WTC11 (cell line): ENCODE data around the gene GABRB3. TPM values are rescaled to one million over a fixed set of nuclear protein-coding genes. Genes with fewer than 3 reads are reported as not detected.

Experiments used
- ATAC-seq: fragments of 200-7000 bp; cut with Tn5 transposase; 2 replicates; pipeline ENCODE4 v1.10.0; 2021; ENCODE audit warnings: mild to moderate bottlenecking, moderate library complexity
- CTCF ChIA-PET: fragments of 300-600 bp; sonication (Branson Sonifier 250); formaldehyde crosslinking; loops from one replicate; lab custom pipeline; 2021; ENCODE audit warnings: antibody characterized with exemption; lab: Charles Lee
- POLR2A ChIA-PET: fragments of 350-600 bp; sonication (Branson Sonifier 250); formaldehyde crosslinking; loops from one replicate; lab custom pipeline; 2021; ENCODE audit warnings: antibody characterized with exemption; lab: Charles Lee
- DNase-seq: peaks from one replicate; pipeline ENCODE4 v3.0.0; 2021; ENCODE audit warnings: low spot score
- H3K27ac Mint-ChIP-seq: 2 replicates; pipeline ENCODE4 v1.8.0; 2021; ENCODE audit warnings: mixed read lengths
- H3K27me3 Mint-ChIP-seq: 2 replicates; pipeline ENCODE4 v1.8.0; 2021; ENCODE audit warnings: low read depth, mild to moderate bottlenecking, moderate library complexity, mixed read lengths
- H3K36me3 Mint-ChIP-seq: 2 replicates; pipeline ENCODE4 v1.8.0; 2021; ENCODE audit warnings: mixed read lengths
- H3K4me1 Mint-ChIP-seq: 2 replicates; pipeline ENCODE4 v1.8.0; 2022; ENCODE audit warnings: mixed read lengths
- H3K4me3 Mint-ChIP-seq: 2 replicates; pipeline ENCODE4 v1.8.0; 2021; ENCODE audit warnings: mild to moderate bottlenecking, moderate library complexity, mixed read lengths
- H3K9me3 Mint-ChIP-seq: 2 replicates; pipeline ENCODE4 v1.8.0; 2021; ENCODE audit warnings: mixed read lengths
- ESRRA ChIP-seq: sonication (generic); formaldehyde crosslinking; IDR thresholded peaks from 2 replicates; pipeline ENCODE4 v1.8.1; 2022; ENCODE audit warnings: mild to moderate bottlenecking, missing genetic modification reagents, borderline replicate concordance
- ETV6 ChIP-seq: sonication (generic); formaldehyde crosslinking; IDR thresholded peaks from 2 replicates; pipeline ENCODE4 v1.8.1; 2022; ENCODE audit warnings: mild to moderate bottlenecking, missing genetic modification reagents
- GABPB1 ChIP-seq: sonication (generic); formaldehyde crosslinking; IDR thresholded peaks from 2 replicates; pipeline ENCODE4 v1.8.1; 2023; ENCODE audit warnings: mild to moderate bottlenecking, missing genetic modification reagents
- KAT7 ChIP-seq: sonication (generic); formaldehyde crosslinking; IDR thresholded peaks from 2 replicates; pipeline ENCODE4 v1.8.1; 2023; ENCODE audit warnings: missing genetic modification reagents, mild to moderate bottlenecking, borderline replicate concordance
- NR1H2 ChIP-seq: sonication (generic); formaldehyde crosslinking; IDR thresholded peaks from 2 replicates; pipeline ENCODE4 v1.9.0; 2021; ENCODE audit warnings: mild to moderate bottlenecking, moderate library complexity, missing genetic modification reagents
- TP53 ChIP-seq: sonication (generic); formaldehyde crosslinking; IDR thresholded peaks from 2 replicates; pipeline ENCODE4 v1.8.1; 2023; ENCODE audit warnings: mild to moderate bottlenecking, missing genetic modification reagents
- ZNF138 ChIP-seq: sonication (generic); formaldehyde crosslinking; conservative IDR thresholded peaks from 2 replicates; pipeline ENCODE4 v1.8.1; 2022; ENCODE audit warnings: mild to moderate bottlenecking, moderate library complexity, missing genetic modification reagents
- ZNF671 ChIP-seq: fragments of 250-450 bp; sonication (Bioruptor Pico); IDR thresholded peaks from 2 replicates; pipeline ENCODE4 v1.8.0; 2021; ENCODE audit warnings: mild to moderate bottlenecking
- total RNA-seq: library from RNA; stranded (reverse); gene quantifications from 3 replicates; pipeline ENCODE4 v1.2.3, GENCODE V29; 2021
- TF ChIP-seq, protein P1 (sequence below): sonication (generic); formaldehyde crosslinking; IDR thresholded peaks from 2 replicates; pipeline ENCODE4 v1.8.0; 2023; ENCODE audit warnings: mild to moderate bottlenecking, missing genetic modification reagents
- TF ChIP-seq, protein P2 (sequence below): fragments of 250-450 bp; sonication (Bioruptor Pico); IDR thresholded peaks from 2 replicates; pipeline ENCODE4 v1.8.0; 2021; ENCODE audit warnings: mild to moderate bottlenecking
- TF ChIP-seq, protein P3 (sequence below): sonication (generic); formaldehyde crosslinking; IDR thresholded peaks from 2 replicates; pipeline ENCODE4 v1.8.1; 2023; ENCODE audit warnings: mild to moderate bottlenecking, missing genetic modification reagents, moderate library complexity
- TF ChIP-seq, protein P4 (sequence below): sonication (generic); formaldehyde crosslinking; IDR thresholded peaks from 2 replicates; pipeline ENCODE4 v1.8.0; 2022; ENCODE audit warnings: mild to moderate bottlenecking, missing genetic modification reagents
- TF ChIP-seq, protein P5 (sequence below): sonication (generic); formaldehyde crosslinking; conservative IDR thresholded peaks from 2 replicates; pipeline ENCODE4 v1.8.1; 2023; ENCODE audit warnings: mild to moderate bottlenecking, low read depth, missing genetic modification reagents, moderate library complexity
- TF ChIP-seq, protein P6 (sequence below): sonication (generic); formaldehyde crosslinking; IDR thresholded peaks from 2 replicates; pipeline ENCODE4 v1.8.0; 2022; ENCODE audit warnings: missing genetic modification reagents

GABRB3 gene
- total RNA-seq, 1 experiment from 2014 or later, result 203 TPM

DNA sequence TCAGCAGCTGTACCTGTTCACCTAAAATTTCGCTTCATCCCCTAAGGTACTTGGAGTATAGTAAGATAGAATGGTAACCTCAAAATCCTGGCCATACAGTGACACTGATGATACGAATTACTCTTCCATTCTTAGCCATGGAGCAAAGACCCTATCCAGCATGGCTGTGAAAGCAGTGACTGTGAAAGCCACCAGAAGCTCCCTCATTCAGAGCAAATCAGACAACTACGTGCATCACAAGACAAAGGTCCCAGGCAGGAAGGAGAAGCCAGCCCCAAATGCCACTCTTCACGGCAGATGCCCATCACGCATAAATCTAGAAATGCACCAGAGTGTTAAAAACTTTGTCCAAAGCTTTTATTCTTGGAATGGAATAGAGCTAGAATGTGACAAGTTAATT, 99.4 kb downstream of the GABRB3 start (continued):
- no peak for TF ChIP-seq ESRRA (CRISPR knock-in tag)
- TF ChIP-seq GABPB1, result no peak
- no peak for TF ChIP-seq ZNF671 (CRISPR knock-in tag)
- TF ChIP-seq, protein P1, sequence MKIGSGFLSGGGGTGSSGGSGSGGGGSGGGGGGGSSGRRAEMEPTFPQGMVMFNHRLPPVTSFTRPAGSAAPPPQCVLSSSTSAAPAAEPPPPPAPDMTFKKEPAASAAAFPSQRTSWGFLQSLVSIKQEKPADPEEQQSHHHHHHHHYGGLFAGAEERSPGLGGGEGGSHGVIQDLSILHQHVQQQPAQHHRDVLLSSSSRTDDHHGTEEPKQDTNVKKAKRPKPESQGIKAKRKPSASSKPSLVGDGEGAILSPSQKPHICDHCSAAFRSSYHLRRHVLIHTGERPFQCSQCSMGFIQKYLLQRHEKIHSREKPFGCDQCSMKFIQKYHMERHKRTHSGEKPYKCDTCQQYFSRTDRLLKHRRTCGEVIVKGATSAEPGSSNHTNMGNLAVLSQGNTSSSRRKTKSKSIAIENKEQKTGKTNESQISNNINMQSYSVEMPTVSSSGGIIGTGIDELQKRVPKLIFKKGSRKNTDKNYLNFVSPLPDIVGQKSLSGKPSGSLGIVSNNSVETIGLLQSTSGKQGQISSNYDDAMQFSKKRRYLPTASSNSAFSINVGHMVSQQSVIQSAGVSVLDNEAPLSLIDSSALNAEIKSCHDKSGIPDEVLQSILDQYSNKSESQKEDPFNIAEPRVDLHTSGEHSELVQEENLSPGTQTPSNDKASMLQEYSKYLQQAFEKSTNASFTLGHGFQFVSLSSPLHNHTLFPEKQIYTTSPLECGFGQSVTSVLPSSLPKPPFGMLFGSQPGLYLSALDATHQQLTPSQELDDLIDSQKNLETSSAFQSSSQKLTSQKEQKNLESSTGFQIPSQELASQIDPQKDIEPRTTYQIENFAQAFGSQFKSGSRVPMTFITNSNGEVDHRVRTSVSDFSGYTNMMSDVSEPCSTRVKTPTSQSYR (CRISPR knock-in tag), result no peak
- TF ChIP-seq, protein P2, sequence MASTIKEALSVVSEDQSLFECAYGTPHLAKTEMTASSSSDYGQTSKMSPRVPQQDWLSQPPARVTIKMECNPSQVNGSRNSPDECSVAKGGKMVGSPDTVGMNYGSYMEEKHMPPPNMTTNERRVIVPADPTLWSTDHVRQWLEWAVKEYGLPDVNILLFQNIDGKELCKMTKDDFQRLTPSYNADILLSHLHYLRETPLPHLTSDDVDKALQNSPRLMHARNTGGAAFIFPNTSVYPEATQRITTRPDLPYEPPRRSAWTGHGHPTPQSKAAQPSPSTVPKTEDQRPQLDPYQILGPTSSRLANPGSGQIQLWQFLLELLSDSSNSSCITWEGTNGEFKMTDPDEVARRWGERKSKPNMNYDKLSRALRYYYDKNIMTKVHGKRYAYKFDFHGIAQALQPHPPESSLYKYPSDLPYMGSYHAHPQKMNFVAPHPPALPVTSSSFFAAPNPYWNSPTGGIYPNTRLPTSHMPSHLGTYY, result no peak
- TF ChIP-seq TP53 (CRISPR knock-in tag), result no peak
- TF ChIP-seq NR1H2 (CRISPR knock-in tag), result no peak

DNA sequence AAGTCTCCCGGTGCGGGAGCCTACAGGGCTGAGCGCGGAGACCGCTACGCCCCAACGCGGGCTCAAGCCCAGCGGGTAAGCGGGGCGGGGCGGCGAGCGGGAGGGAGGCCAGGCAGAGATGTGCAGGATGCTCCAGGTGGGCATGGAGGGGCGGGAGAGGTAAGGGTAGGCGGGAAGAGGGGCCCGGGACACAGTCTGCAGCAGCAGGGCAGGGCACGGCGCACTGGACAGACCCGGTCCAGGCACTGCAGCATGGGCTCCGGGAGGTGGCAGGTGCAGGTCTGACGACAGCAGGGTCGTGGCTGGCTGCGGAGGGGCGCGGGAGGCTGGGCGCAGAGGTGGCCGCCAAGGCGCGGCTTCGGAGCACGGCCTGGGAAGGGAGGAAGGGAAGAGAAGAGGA, 102.8 kb downstream of the GABRB3 start:
- H3K4me1 Mint-ChIP-seq, result peaks cover 80% of the 10 kb centered on the region

DNA sequence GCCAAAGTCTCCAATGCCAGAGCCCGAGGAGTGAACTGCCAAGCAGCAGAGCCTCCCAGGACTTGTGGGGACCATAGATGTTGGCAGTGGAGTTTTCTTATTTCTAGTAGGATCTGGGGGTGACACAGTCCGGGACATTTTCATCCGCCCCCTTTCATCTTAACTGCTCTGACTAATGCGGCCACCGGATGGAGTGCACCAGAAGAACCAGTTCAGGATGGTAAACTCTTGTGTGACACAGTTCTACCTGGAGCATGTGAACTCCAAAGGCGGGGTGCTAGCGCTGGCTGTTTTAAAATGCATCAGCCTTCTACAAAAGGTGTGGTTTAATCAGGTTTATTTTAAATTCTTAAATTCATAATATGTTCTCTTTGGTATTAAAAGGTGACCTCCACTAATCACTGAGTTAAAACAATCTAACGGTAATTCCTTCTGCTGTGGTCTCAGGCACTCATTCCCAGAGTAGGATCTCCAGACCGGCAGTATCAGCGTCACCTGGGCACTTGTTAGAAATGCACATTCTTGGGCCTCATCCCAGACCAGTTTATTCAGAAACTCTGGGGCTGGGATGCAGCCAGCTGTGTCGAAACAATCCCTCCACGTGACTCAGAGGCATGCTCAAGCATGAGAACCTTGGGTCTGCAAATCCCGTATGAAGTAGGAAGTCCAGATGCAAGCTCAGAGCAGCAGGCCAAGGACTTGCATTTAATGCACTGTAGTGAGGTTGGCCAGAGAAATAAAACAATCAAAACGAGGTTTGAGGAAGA, 105.5 kb downstream of the GABRB3 start:
- POLR2A ChIA-PET, result no interaction called here
- Mint-ChIP-seq H3K4me3 (no peak overlapping the region), H3K9me3 (no peaks in the 10 kb centered on the region), H3K36me3 (no peaks in the 10 kb centered on the region), H3K27ac (peak overlapping the region; percentile 59), H3K27me3 (no peaks in the 10 kb centered on the region), H3K4me1 (peaks cover 70% of the 10 kb centered on the region)
- no peak for DNase-seq
- CTCF ChIA-PET, result interaction anchor here (1.0 to 1.7 kb wide), 4 partner anchors 11 to 197 kb away, joined by 3 to 8 read pairs (median 4); no protein-coding TSS in a partner anchor
- TF ChIP-seq, protein P3, sequence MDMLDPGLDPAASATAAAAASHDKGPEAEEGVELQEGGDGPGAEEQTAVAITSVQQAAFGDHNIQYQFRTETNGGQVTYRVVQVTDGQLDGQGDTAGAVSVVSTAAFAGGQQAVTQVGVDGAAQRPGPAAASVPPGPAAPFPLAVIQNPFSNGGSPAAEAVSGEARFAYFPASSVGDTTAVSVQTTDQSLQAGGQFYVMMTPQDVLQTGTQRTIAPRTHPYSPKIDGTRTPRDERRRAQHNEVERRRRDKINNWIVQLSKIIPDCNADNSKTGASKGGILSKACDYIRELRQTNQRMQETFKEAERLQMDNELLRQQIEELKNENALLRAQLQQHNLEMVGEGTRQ (CRISPR knock-in tag), result peak; percentile 72
- TF ChIP-seq, protein P4, sequence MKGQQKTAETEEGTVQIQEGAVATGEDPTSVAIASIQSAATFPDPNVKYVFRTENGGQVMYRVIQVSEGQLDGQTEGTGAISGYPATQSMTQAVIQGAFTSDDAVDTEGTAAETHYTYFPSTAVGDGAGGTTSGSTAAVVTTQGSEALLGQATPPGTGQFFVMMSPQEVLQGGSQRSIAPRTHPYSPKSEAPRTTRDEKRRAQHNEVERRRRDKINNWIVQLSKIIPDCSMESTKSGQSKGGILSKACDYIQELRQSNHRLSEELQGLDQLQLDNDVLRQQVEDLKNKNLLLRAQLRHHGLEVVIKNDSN (CRISPR knock-in tag), result peak; percentile 74
- TF ChIP-seq ETV6 (CRISPR knock-in tag) (no peak), NR1H2 (CRISPR knock-in tag) (no peak), GABPB1 (no peak), KAT7 (CRISPR knock-in tag) (no peak), ZNF138 (CRISPR knock-in tag) (no peak)
- TF ChIP-seq, protein P5, sequence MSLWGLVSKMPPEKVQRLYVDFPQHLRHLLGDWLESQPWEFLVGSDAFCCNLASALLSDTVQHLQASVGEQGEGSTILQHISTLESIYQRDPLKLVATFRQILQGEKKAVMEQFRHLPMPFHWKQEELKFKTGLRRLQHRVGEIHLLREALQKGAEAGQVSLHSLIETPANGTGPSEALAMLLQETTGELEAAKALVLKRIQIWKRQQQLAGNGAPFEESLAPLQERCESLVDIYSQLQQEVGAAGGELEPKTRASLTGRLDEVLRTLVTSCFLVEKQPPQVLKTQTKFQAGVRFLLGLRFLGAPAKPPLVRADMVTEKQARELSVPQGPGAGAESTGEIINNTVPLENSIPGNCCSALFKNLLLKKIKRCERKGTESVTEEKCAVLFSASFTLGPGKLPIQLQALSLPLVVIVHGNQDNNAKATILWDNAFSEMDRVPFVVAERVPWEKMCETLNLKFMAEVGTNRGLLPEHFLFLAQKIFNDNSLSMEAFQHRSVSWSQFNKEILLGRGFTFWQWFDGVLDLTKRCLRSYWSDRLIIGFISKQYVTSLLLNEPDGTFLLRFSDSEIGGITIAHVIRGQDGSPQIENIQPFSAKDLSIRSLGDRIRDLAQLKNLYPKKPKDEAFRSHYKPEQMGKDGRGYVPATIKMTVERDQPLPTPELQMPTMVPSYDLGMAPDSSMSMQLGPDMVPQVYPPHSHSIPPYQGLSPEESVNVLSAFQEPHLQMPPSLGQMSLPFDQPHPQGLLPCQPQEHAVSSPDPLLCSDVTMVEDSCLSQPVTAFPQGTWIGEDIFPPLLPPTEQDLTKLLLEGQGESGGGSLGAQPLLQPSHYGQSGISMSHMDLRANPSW (CRISPR knock-in tag), result no peak
- TF ChIP-seq, protein P1 (CRISPR knock-in tag), result no peak
- ATAC-seq, result peak; percentile 14; the same call in 1 of the 2 replicates

More for the DNA sequence above, 102.8 kb downstream of the GABRB3 start:
- no peaks in the 10 kb centered on the region for H3K27me3 Mint-ChIP-seq
- H3K4me3 Mint-ChIP-seq, result no peak overlapping the region
- H3K9me3 Mint-ChIP-seq, result no peaks in the 10 kb centered on the region
- no peak overlapping the region for H3K27ac Mint-ChIP-seq
- H3K36me3 Mint-ChIP-seq, result no peaks in the 10 kb centered on the region
- CTCF ChIA-PET, result no interaction called here
- TF ChIP-seq, protein P6, sequence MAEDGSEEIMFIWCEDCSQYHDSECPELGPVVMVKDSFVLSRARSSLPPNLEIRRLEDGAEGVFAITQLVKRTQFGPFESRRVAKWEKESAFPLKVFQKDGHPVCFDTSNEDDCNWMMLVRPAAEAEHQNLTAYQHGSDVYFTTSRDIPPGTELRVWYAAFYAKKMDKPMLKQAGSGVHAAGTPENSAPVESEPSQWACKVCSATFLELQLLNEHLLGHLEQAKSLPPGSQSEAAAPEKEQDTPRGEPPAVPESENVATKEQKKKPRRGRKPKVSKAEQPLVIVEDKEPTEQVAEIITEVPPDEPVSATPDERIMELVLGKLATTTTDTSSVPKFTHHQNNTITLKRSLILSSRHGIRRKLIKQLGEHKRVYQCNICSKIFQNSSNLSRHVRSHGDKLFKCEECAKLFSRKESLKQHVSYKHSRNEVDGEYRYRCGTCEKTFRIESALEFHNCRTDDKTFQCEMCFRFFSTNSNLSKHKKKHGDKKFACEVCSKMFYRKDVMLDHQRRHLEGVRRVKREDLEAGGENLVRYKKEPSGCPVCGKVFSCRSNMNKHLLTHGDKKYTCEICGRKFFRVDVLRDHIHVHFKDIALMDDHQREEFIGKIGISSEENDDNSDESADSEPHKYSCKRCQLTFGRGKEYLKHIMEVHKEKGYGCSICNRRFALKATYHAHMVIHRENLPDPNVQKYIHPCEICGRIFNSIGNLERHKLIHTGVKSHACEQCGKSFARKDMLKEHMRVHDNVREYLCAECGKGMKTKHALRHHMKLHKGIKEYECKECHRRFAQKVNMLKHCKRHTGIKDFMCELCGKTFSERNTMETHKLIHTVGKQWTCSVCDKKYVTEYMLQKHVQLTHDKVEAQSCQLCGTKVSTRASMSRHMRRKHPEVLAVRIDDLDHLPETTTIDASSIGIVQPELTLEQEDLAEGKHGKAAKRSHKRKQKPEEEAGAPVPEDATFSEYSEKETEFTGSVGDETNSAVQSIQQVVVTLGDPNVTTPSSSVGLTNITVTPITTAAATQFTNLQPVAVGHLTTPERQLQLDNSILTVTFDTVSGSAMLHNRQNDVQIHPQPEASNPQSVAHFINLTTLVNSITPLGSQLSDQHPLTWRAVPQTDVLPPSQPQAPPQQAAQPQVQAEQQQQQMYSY (CRISPR knock-in tag), result peak; percentile 84
- TF ChIP-seq ZNF671 (CRISPR knock-in tag), result no peak
- POLR2A ChIA-PET, result no interaction called here
- peak; percentile 23 for ATAC-seq
- no peak for DNase-seq
